A549 (cell line): Measurements from ENCODE around the gene STYX. TPM values are rescaled to one million over a fixed set of nuclear protein-coding genes. Genes with fewer than 3 reads are reported as not detected.
"Not testable (repeated sequence)": the region's sequence is repeated elsewhere in the genome, so short reads cannot be mapped to it uniquely, and the experiment has no call there.

Experiments used
- ATAC-seq, 2 experiments: fragments of 200-7000 bp in 1 of 2; fragments of >200 bp in 1 of 2; cut with Nextera tagmentation in 1 of 2; cut with Tn5 transposase in 1 of 2; 3 replicates each; pipeline versions ENCODE4 v1.8.0 to v1.9.1; 2018 to 2020; ENCODE audit warnings: mild to moderate bottlenecking in 1 of 2, moderate library complexity in 1 of 2
- CTCF ChIA-PET: fragments of 300-600 bp; sonication (Branson Sonifier 250); formaldehyde crosslinking; extraction: SDS; loops from one replicate; lab custom pipeline; 2021; ENCODE audit warnings: antibody characterized with exemption, inconsistent platforms; lab: Yijun Ruan, JAX
- POLR2A ChIA-PET: fragments of 350-600 bp; formaldehyde crosslinking; extraction: SDS; loops from one replicate; lab custom pipeline; 2021; ENCODE audit warnings: antibody characterized with exemption, inconsistent platforms; lab: Yijun Ruan, JAX
- DNase-seq, 2 experiments: peaks; one replicate each; pipeline versions ENCODE4 v3.0.0 to v3.0.0-alpha.2; 2011 to 2016; ENCODE audit warnings: low read depth in 1 of 2, low spot score in 1 of 2
- FAIRE-seq: peaks from 2 replicates; lab custom pipeline; 2011; peaks lifted over from hg19 to GRCh38; lab: Jason Lieb, UNC
- H3K27ac ChIP-seq, 2 experiments: fragments of >200 bp; sonication (Bioruptor Twin); formaldehyde crosslinking; 3 replicates each; pipeline ENCODE4 v1.5.1; 2016 to 2017
- H3K4me1 ChIP-seq: fragments of >200 bp; sonication (Bioruptor Twin); formaldehyde crosslinking; 3 replicates; pipeline ENCODE4 v1.6.1; 2016
- H3K4me2 ChIP-seq: fragments of >200 bp; sonication (Bioruptor Twin); formaldehyde crosslinking; 3 replicates; pipeline ENCODE4 v1.6.1; 2016
- H3K4me3 ChIP-seq: fragments of >200 bp; sonication (Bioruptor Twin); formaldehyde crosslinking; 3 replicates; pipeline ENCODE4 v1.5.1; 2016
- H3K9me3 ChIP-seq: fragments of >200 bp; sonication (Bioruptor Twin); formaldehyde crosslinking; 3 replicates; pipeline ENCODE4 v1.6.1; 2016
- CEBPB ChIP-seq, 2 experiments: fragments of >200 bp in 1 of 2; sonication (Bioruptor Twin) in 1 of 2; formaldehyde crosslinking in 1 of 2; IDR thresholded peaks; 2 replicates each; pipeline ENCODE4 v1.6.1; 2012 to 2016
- EHMT2 ChIP-seq: fragments of 200-600 bp; sonication (generic); IDR thresholded peaks from 2 replicates; pipeline ENCODE4 v1.6.1; 2016; ENCODE audit warnings: antibody characterized with exemption, low read depth, mild to moderate bottlenecking, moderate library complexity
- FOSL2 ChIP-seq, 2 experiments: fragments of 450-650 bp in 1 of 2; fragments of >200 bp in 1 of 2; sonication (Bioruptor Twin) in 1 of 2; formaldehyde crosslinking; IDR thresholded peaks; 2 replicates each; pipeline versions ENCODE4 v1.5.0 to v1.6.1; 2016 to 2020; ENCODE audit warnings: mild to moderate bottlenecking in 1 of 2, moderate library complexity in 1 of 2
- FOXS1 ChIP-seq: fragments of 250-450 bp; sonication (Bioruptor Pico); IDR thresholded peaks from 2 replicates; pipeline ENCODE4 v1.5.0; 2020; ENCODE audit warnings: mild to moderate bottlenecking, moderate library complexity
- GATA3 ChIP-seq: IDR thresholded peaks from 2 replicates; pipeline ENCODE4 v1.6.1; 2012; ENCODE audit warnings: borderline replicate concordance
- HOXB13 ChIP-seq: fragments of 250-450 bp; sonication (Bioruptor Pico); IDR thresholded peaks from 2 replicates; pipeline ENCODE4 v1.5.0; 2020; ENCODE audit warnings: low read depth, mild to moderate bottlenecking, moderate library complexity
- JUN ChIP-seq, 2 experiments: fragments of >200 bp; sonication (Bioruptor Twin); formaldehyde crosslinking; IDR thresholded peaks; 2 replicates in 1 of 2; 3 replicates in 1 of 2; pipeline ENCODE4 v1.6.1; 2016 to 2017
- MAFK ChIP-seq: fragments of 450-650 bp; IDR thresholded peaks from 2 replicates; pipeline ENCODE4 v1.6.1; 2014; ENCODE audit not compliant: partially characterized antibody
- NFE2L2 ChIP-seq: fragments of 150-350 bp; conservative IDR thresholded peaks from 2 replicates; pipeline ENCODE4 v1.6.1; 2014; ENCODE audit warnings: low read length
- RARB ChIP-seq: fragments of 250-450 bp; sonication (Bioruptor Pico); IDR thresholded peaks from 2 replicates; pipeline ENCODE4 v1.8.0; 2021; ENCODE audit warnings: mild to moderate bottlenecking, moderate library complexity
- ZFP36 ChIP-seq: fragments of 450-650 bp; IDR thresholded peaks from 2 replicates; pipeline ENCODE4 v1.6.1; 2014; ENCODE audit warnings: borderline replicate concordance; ENCODE audit not compliant: partially characterized antibody
- WGBS: methylation state at CpG from one replicate; pipeline ENCODE4 v1.1.6; 2017; ENCODE audit errors: missing lambda C conversion rate; 5-methylcytosine and 5-hydroxymethylcytosine counted together
- polyA plus RNA-seq, 4 experiments: library from polyadenylated mRNA; depleted of rRNA in 3 of 4; stranded (reverse); fragments of >200 nt; fragmentation: RNase III in 1 of 4; extraction: RNeasy Plus Mini Kit Qiagen cat#74134 plus additional on column Dnase treatment in 1 of 4; gene quantifications; 2 replicates in 3 of 4; 3 replicates in 1 of 4; pipeline ENCODE4 v1.2.3, GENCODE V29; 2011 to 2017
- TF ChIP-seq, protein P1 (sequence below): fragments of 150-350 bp; IDR thresholded peaks from 2 replicates; pipeline ENCODE4 v1.6.1; 2014; ENCODE audit warnings: low read depth, mild to moderate bottlenecking, low read length
- TF ChIP-seq, protein P2 (sequence below): fragments of 450-650 bp; IDR thresholded peaks from 2 replicates; pipeline ENCODE4 v1.6.1; 2014; ENCODE audit warnings: antibody characterized with exemption
- TF ChIP-seq, protein P3 (sequence below): fragments of 200-600 bp; sonication (generic); IDR thresholded peaks from 2 replicates; pipeline ENCODE4 v1.6.1; 2016; ENCODE audit warnings: antibody characterized with exemption, mild to moderate bottlenecking, moderate library complexity
- TF ChIP-seq, protein P4 (sequence below): fragments of >200 bp; sonication (Bioruptor Twin); formaldehyde crosslinking; IDR thresholded peaks from 3 replicates; pipeline ENCODE4 v1.6.1; 2016
- TF ChIP-seq, protein P5 (sequence below): IDR thresholded peaks from 2 replicates; pipeline ENCODE4 v1.6.1; 2012; ENCODE audit warnings: low read depth, borderline replicate concordance

Gene STYX
- polyA plus RNA-seq, 2 of the 4 experiments (the other 2 are of a cell fraction) = 7.6 to 12.0 TPM

DNA sequence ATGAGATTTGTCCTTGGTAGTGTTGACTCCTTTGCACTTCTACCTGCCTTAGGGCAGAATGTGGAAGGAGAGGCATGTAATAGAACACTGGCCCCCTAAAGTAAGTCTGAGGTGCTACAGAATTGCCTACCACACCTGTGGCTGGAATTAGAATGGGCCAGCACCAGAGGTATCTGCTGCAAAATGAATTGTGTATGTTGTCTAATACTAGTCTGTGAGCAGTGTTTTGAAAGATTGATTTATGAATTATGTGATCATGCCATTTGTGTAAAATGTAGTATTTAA is 5.7 kb upstream of the STYX start (continued):
- TF ChIP-seq, protein P1, sequence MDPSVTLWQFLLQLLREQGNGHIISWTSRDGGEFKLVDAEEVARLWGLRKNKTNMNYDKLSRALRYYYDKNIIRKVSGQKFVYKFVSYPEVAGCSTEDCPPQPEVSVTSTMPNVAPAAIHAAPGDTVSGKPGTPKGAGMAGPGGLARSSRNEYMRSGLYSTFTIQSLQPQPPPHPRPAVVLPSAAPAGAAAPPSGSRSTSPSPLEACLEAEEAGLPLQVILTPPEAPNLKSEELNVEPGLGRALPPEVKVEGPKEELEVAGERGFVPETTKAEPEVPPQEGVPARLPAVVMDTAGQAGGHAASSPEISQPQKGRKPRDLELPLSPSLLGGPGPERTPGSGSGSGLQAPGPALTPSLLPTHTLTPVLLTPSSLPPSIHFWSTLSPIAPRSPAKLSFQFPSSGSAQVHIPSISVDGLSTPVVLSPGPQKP = no peak
- no peak for TF ChIP-seq HOXB13 (CRISPR knock-in tag)
- no peak for TF ChIP-seq GATA3

DNA sequence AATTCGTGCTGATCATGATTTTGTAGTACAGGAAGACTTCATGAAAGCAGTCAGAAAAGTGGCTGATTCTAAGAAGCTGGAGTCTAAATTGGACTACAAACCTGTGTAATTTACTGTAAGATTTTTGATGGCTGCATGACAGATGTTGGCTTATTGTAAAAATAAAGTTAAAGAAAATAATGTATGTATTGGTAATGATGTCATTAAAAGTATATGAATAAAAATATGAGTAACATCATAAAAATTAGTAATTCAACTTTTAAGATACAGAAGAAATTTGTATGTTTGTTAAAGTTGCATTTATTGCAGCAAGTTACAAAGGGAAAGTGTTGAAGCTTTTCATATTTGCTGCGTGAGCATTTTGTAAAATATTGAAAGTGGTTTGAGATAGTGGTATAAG is 2.5 kb upstream of the STYX start:
- H3K4me1 ChIP-seq, H3K4me2 ChIP-seq, ATAC-seq, POLR2A ChIA-PET, H3K9me3 ChIP-seq, DNase-seq, H3K4me3 ChIP-seq, H3K27ac ChIP-seq, FAIRE-seq: not testable (repeated sequence)
- CTCF ChIA-PET = interaction anchor here (1.0 to 1.2 kb wide), 2 partner anchors 10 to 234 kb away, joined by 3 read pairs; no protein-coding TSS in a partner anchor
- WGBS = 93% methylated on average over 2 of the region's 2 CpGs

DNA sequence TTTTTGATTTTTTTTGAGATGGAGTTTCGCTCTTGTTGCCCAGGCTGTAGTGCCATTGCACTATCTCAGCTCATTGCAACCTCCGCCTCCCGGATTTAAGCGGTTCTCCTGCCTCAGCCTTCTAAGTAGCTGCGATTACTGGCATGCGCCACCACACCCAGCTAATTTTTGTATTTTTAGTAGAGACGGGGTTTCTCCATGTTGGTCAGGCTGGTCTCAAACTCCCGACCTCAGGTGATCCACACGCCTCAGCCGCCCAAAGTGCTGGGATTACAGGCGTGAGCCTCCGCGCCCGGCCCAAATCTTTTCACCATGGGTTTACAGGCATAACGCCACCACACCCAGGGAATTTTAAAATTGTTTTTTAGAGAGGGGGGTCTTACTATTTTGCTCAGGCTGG is 931 bp upstream of the STYX start:
- not testable (repeated sequence) for H3K27ac ChIP-seq, H3K9me3 ChIP-seq, H3K4me3 ChIP-seq, FAIRE-seq, DNase-seq, ATAC-seq, H3K4me1 ChIP-seq
- peak overlapping the region; percentile 90 for H3K4me2 ChIP-seq
- CTCF ChIA-PET = interaction anchor here (1.1 kb wide), 1 partner anchor 18 kb away, joined by 3 read pairs; no protein-coding TSS in a partner anchor
- WGBS = 87% methylated on average over 15 of the region's 15 CpGs
- POLR2A ChIA-PET = interaction anchor here (2.0 kb wide), 1 partner anchor 23 kb away, joined by 7 read pairs; no protein-coding TSS in a partner anchor

DNA sequence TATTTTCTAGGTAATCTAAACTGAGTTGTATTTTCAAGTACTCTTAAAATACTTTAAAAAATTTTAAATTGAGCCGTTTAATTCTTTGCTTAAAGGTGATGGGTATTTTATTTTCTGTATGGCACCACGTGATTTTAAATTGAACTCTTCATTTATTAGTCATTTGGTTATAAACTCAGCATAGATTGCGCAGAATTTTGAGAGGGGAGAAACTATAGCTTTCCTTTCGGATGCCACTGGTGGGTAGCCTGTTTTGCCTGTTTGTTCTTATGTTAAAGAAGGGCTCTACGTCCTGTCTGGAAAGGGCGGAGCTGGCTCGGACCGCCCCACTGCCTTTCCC is 411 bp upstream of the STYX start:
- peaks cover 9% of the 10 kb centered on the region; the same call in 2 of the 3 replicates for H3K4me1 ChIP-seq
- H3K27ac ChIP-seq = peak overlapping the region; percentile 38 to 42; a peak in 1 of 6 replicates
- POLR2A ChIA-PET = interaction anchor here (0.8 to 2.0 kb wide), 2 partner anchors 23 to 61 kb away, joined by 4 to 7 read pairs; partner anchors contain the start of gene GNPNAT1
- CTCF ChIA-PET = interaction anchor here (1.1 kb wide), 1 partner anchor 18 kb away, joined by 3 read pairs; no protein-coding TSS in a partner anchor
- WGBS = 4% methylated on average over 8 of the region's 8 CpGs
- peak overlapping the region; percentile 39 for H3K4me3 ChIP-seq
- TF ChIP-seq, protein P2, sequence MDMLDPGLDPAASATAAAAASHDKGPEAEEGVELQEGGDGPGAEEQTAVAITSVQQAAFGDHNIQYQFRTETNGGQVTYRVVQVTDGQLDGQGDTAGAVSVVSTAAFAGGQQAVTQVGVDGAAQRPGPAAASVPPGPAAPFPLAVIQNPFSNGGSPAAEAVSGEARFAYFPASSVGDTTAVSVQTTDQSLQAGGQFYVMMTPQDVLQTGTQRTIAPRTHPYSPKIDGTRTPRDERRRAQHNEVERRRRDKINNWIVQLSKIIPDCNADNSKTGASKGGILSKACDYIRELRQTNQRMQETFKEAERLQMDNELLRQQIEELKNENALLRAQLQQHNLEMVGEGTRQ = peak; percentile 56
- TF ChIP-seq, protein P3, sequence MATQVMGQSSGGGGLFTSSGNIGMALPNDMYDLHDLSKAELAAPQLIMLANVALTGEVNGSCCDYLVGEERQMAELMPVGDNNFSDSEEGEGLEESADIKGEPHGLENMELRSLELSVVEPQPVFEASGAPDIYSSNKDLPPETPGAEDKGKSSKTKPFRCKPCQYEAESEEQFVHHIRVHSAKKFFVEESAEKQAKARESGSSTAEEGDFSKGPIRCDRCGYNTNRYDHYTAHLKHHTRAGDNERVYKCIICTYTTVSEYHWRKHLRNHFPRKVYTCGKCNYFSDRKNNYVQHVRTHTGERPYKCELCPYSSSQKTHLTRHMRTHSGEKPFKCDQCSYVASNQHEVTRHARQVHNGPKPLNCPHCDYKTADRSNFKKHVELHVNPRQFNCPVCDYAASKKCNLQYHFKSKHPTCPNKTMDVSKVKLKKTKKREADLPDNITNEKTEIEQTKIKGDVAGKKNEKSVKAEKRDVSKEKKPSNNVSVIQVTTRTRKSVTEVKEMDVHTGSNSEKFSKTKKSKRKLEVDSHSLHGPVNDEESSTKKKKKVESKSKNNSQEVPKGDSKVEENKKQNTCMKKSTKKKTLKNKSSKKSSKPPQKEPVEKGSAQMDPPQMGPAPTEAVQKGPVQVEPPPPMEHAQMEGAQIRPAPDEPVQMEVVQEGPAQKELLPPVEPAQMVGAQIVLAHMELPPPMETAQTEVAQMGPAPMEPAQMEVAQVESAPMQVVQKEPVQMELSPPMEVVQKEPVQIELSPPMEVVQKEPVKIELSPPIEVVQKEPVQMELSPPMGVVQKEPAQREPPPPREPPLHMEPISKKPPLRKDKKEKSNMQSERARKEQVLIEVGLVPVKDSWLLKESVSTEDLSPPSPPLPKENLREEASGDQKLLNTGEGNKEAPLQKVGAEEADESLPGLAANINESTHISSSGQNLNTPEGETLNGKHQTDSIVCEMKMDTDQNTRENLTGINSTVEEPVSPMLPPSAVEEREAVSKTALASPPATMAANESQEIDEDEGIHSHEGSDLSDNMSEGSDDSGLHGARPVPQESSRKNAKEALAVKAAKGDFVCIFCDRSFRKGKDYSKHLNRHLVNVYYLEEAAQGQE = no peak
- DNase-seq = no peak
- peak overlapping the region; percentile 90 for H3K4me2 ChIP-seq
- no peaks in the 10 kb centered on the region for H3K9me3 ChIP-seq
- no peak for ATAC-seq
- FAIRE-seq = no peak

DNA sequence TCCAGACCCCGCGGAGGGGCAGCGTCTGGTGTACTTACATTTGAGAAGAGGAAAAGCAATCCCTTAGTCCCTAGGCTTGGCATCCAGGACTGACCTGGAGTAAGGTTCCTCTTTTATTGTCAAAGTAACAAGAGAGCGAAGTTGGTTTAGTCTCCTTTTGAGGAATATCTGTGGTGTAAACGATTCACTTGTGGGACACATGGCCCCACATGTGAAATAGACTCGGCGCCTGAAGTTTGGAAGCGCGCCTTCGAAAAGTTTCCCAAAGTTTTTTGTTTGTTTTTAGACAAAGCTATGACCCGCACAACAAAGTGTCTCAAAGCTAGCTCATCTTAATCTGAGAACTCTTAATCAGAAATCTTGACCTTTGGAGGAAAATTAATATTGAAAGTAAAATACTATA is 744 bp downstream of the STYX start:
- TF ChIP-seq, protein P4, sequence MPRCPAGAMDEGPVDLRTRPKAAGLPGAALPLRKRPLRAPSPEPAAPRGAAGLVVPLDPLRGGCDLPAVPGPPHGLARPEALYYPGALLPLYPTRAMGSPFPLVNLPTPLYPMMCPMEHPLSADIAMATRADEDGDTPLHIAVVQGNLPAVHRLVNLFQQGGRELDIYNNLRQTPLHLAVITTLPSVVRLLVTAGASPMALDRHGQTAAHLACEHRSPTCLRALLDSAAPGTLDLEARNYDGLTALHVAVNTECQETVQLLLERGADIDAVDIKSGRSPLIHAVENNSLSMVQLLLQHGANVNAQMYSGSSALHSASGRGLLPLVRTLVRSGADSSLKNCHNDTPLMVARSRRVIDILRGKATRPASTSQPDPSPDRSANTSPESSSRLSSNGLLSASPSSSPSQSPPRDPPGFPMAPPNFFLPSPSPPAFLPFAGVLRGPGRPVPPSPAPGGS = no peak
- TF ChIP-seq, protein P5, sequence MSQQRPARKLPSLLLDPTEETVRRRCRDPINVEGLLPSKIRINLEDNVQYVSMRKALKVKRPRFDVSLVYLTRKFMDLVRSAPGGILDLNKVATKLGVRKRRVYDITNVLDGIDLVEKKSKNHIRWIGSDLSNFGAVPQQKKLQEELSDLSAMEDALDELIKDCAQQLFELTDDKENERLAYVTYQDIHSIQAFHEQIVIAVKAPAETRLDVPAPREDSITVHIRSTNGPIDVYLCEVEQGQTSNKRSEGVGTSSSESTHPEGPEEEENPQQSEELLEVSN = no peak
- TF ChIP-seq CEBPB (IDR thresholded peaks at IDR 0.05) = no peak
- no peak for TF ChIP-seq RARB (CRISPR knock-in tag)
- TF ChIP-seq NFE2L2 = no peak
- TF ChIP-seq FOSL2 (IDR thresholded peaks at IDR 0.05) = no peak
- no peak for TF ChIP-seq FOSL2 (CRISPR knock-in tag; IDR thresholded peaks at IDR 0.05)
- no peak for TF ChIP-seq HOXB13 (CRISPR knock-in tag)
- TF ChIP-seq ZFP36 = no peak
- no peak for TF ChIP-seq MAFK
- no peak for TF ChIP-seq JUN (IDR thresholded peaks at IDR 0.05)
- TF ChIP-seq EHMT2 = no peak
- TF ChIP-seq FOXS1 (CRISPR knock-in tag) = no peak
- H3K4me2 ChIP-seq = peak overlapping the region; percentile 73
- H3K9me3 ChIP-seq = no peaks in the 10 kb centered on the region
- H3K4me1 ChIP-seq = peaks cover 9% of the 10 kb centered on the region; the same call in 2 of the 3 replicates
- no peak for FAIRE-seq
- WGBS = 22% methylated on average over 11 of the region's 11 CpGs
- peak overlapping the region; percentile 89 to 90 for H3K27ac ChIP-seq
- DNase-seq = no peak
- no peak; a peak in 1 of 6 replicates for ATAC-seq
- ChIA-PET CTCF (interaction anchor here (0.7 kb wide), 1 partner anchor 171 kb away, joined by 3 read pairs; no protein-coding TSS in a partner anchor), POLR2A (no interaction called here)
- H3K4me3 ChIP-seq = peak overlapping the region; percentile 97
